ENCODE results near the gene GON4L.
"Not testable (repeated sequence)": the region's sequence is repeated elsewhere in the genome, so short reads cannot be mapped to it uniquely, and the experiment has no call there.

Gene GON4L, protein sequence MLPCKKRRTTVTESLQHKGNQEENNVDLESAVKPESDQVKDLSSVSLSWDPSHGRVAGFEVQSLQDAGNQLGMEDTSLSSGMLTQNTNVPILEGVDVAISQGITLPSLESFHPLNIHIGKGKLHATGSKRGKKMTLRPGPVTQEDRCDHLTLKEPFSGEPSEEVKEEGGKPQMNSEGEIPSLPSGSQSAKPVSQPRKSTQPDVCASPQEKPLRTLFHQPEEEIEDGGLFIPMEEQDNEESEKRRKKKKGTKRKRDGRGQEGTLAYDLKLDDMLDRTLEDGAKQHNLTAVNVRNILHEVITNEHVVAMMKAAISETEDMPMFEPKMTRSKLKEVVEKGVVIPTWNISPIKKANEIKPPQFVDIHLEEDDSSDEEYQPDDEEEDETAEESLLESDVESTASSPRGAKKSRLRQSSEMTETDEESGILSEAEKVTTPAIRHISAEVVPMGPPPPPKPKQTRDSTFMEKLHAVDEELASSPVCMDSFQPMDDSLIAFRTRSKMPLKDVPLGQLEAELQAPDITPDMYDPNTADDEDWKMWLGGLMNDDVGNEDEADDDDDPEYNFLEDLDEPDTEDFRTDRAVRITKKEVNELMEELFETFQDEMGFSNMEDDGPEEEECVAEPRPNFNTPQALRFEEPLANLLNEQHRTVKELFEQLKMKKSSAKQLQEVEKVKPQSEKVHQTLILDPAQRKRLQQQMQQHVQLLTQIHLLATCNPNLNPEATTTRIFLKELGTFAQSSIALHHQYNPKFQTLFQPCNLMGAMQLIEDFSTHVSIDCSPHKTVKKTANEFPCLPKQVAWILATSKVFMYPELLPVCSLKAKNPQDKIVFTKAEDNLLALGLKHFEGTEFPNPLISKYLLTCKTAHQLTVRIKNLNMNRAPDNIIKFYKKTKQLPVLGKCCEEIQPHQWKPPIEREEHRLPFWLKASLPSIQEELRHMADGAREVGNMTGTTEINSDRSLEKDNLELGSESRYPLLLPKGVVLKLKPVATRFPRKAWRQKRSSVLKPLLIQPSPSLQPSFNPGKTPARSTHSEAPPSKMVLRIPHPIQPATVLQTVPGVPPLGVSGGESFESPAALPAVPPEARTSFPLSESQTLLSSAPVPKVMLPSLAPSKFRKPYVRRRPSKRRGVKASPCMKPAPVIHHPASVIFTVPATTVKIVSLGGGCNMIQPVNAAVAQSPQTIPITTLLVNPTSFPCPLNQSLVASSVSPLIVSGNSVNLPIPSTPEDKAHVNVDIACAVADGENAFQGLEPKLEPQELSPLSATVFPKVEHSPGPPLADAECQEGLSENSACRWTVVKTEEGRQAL (N-terminal part only)

DNA sequence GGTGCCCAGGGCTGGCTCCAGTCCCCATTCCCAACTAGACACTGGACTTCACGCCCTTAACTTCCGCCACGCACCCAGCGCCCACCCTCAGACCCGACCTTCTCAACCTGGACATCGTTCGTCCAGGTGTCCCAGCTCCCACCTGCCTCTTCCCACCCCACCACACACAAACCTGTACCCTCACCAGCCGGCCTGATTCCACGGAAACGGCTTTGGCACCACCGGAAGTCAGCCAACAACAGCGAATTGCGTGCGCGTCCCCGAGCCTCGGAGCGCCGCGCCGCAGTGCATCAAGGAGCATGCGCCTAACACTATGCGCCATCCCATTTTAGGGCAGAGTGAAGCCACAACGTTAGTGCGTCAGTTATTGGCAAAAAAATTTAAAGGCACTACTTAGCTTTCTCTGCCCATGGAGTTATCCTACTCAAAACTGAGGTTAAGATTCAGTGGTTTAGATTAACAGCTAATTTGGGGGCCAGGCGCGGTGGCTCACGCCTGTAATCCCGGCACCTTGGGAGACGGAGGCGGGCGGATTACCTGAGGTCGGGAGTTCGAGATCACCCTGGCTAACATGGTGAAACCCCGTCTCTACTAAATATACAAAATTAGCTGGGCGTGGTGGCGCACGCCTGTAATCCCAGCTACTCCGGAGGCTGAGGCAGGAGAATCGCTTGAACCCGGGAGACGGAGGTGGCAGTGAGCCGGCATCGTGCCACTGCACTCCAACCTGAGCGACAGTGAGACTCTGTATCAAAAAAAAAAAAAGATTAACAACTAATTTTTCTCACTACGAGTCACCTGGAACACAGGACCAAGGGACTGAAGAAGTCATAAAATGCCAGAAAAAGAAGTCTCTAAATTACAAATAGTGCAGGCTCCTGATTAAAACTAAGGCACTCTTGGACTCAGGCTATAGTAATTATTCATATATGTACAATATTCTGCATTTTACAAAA is at the start of gene GON4L:
TSS of gene GON4L (minus strand) at position 240 of the 956 bp plus-strand sequence. CDS start 3,434 bp downstream, outside the sequence.
- DNase-seq (ENCODE audit: low spot score), result peak; percentile 92

- DNase-seq (ENCODE audit: low spot score), result no peak
Measured at GRCh38 chr1:155904261-155904660, 47.2 kb upstream of the GON4L start.

- no peak for DNase-seq (ENCODE audit: low spot score)
Measured at GRCh38 chr1:155900161-155900560, 43.1 kb upstream of the GON4L start.

GRCh38 chr1:155899683-155900082 is 42.7 kb upstream of the GON4L start:
- no peak for DNase-seq (ENCODE audit: low spot score)

GRCh38 chr1:155898888-155899287 is 41.9 kb upstream of the GON4L start:
- DNase-seq (ENCODE audit: low spot score), result no peak

GRCh38 chr1:155897746-155898145 is 40.7 kb upstream of the GON4L start:
- DNase-seq (ENCODE audit: low spot score), result no peak

DNA sequence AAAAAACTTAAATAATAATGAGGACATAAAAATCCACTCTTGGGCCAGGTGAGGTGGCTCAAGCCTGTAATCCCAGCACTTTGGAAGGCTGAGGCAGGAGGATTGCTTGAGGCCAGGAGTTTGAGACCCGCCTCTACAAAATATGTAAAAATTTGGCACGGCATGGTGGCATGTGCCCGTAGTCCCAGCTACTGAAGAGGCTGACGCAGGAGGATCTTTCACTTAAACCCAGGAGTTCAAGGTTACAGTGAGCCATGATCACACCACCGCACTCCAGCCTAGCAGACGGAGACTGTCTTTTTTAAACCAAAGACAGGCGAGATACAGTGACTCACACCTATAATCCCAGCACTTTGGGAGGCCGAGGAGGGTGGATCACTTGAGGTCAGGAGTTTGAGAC is 39.5 kb upstream of the GON4L start:
- not testable (repeated sequence) for DNase-seq (ENCODE audit: low spot score)

GRCh38 chr1:155895617-155896016 is 38.6 kb upstream of the GON4L start:
- DNase-seq (ENCODE audit: low spot score), result not testable (repeated sequence)

DNA sequence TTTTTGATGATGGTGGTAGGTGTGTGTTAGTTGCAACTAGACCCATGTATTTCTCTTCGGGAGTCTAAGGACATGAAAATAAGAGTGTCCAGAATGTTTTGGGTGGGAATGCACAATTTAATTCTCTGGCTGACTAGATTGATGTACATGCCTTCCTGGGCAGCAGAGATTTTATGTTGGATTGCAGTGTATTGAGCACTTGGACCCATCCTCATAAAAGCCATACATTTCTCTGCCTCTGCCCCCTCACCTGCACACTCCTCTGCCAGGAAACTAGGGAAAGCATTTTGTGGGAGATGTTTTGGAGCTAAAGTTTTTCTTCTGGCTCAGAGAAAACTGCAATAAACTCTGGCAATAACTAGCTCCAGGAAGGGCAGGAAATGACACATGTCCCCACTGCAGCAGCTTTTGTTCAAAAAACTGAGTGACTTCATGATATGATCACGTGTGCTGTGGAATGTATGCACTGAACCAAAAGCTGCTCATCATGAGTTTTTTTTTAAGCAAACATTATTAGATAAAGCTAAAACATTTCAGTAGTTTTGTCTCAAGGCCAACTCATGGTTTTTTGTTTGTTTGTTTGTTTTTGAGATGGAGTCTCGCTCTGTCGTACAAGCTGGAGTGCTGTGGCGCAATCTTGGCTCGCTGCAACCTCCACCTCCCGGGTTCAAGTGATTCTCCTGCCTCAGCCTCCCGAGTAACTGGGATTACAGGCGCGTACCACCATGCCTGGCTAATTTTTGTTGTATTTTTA is 36.6 kb upstream of the GON4L start:
- peak; percentile 38 for DNase-seq (ENCODE audit: low spot score)

DNA sequence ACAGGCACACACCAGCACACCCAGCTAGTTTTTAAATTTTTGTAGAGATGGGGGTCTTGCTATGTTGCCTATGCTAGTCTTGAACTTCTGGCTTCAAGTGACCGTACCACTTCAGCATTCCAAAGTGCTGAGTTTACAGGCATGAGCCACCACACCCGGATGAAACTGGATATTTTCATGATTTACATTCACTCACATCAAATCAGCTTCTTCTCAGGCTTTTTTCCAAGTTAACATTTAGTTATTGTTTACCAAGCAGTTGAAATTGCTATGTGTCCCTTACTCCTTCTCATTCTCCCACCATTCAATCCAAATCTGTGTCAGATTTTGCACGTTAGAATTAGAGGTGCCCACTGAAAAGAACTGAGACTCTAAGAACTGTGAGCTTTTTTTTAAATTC is 35.8 kb upstream of the GON4L start:
- DNase-seq (ENCODE audit: low spot score), result no peak

- DNase-seq (ENCODE audit: low spot score), result no peak
Measured at GRCh38 chr1:155890251-155890650, 33.2 kb upstream of the GON4L start.

DNA sequence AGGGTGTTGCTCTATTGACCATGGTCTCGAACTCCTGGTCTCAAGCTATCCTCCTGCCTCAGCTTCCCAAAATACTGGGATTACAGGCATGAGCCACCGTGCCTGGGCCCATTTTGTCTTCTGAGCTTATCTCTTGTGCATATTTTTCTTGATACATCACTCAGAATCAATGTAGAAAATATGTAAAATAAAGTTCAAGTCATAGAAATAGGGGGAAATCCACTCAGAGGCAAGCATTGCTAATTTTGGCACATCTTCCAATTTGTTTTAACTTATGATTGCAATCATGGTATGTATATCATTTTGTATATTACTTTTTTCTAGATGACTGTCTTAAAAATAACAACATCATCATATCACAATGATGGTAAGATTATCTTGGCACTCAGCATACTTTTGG is 32.6 kb upstream of the GON4L start:
- no peak for DNase-seq (ENCODE audit: low spot score)

GRCh38 chr1:155888481-155888880 is 31.5 kb upstream of the GON4L start:
- DNase-seq (ENCODE audit: low spot score), result no peak

DNA sequence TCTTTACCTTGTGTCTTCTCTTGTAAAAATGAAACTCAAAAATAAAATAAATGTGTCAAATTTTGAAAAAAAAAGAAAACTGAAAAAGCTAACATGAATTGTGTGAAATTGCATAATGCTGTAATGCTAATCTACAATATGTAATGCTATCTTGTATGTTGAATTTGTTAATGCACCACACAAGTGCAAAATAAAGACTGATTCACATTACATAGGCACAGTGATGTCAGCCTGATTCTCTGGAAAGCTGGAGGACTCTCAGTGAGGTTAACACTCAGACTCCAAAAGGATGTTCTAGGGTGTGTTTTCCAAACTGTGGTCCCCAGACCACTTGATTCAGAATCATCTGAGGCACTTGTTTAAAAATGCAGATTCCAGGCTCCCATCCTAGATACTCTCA is 28.0 kb upstream of the GON4L start:
- no peak for DNase-seq (ENCODE audit: low spot score)

- no peak for DNase-seq (ENCODE audit: low spot score)
Measured at GRCh38 chr1:155884031-155884960, 27.3 kb upstream of the GON4L start.

DNA sequence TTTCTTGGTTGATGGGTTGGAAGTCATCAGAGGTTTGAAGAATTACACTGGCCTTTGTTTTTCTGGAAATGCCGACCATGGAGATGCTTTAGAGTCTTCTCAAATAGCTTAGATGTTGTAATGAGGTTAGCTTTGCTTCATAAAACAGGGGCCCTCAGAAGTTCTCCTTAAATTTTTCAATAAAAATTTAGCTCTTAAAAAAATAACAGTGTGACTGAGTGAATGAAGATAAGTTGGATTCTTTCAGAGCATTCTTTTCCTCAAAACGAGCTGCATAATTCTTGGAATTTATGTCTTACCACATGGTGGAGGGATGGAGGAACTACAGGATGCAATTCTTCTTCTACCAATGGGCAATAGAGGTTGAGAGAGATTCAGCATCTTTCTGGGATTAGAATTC is 25.8 kb upstream of the GON4L start:
- DNase-seq (ENCODE audit: low spot score), result no peak

GRCh38 chr1:155882235-155882634 is 25.2 kb upstream of the GON4L start:
- no peak for DNase-seq (ENCODE audit: low spot score)

DNA sequence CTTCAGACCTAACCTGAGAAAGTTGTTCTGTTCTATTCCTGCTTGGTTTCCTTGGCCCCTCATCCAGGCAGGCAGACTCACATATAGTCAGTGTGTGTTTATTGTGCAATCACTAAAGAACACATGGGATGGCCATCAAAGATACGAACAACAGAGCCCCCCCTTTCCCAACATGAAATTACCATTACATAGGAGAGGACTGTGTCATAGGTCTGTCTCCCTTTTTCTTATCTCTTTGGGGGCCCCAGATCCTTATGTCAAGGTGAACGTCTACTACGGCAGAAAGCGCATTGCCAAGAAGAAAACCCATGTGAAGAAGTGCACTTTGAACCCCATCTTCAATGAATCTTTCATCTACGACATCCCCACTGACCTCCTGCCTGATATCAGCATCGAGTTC is 23.9 kb upstream of the GON4L start:
- DNase-seq (ENCODE audit: low spot score), result no peak

GRCh38 chr1:155880251-155880650 is 23.2 kb upstream of the GON4L start:
- no peak for DNase-seq (ENCODE audit: low spot score)
